BE2C (cell line): Measurements from ENCODE around the gene U2AF1.
"Not testable (repeated sequence)": the region's sequence is repeated elsewhere in the genome, so short reads cannot be mapped to it uniquely, and the experiment has no call there.

Experiments used
- DNase-seq: peaks from one replicate; pipeline ENCODE4 v3.0.0-alpha.2; 2020
- H3K27me3 ChIP-seq: fragments of 250-450 bp; sonication (Bioruptor Pico); 2 replicates; pipeline ENCODE4 v1.5.1; 2020; ENCODE audit warnings: mild to moderate bottlenecking
- H3K36me3 ChIP-seq: fragments of 250-450 bp; sonication (Bioruptor Pico); 2 replicates; pipeline ENCODE4 v1.5.1; 2020; ENCODE audit warnings: mild to moderate bottlenecking
- H3K4me1 ChIP-seq: fragments of 250-450 bp; sonication (Bioruptor Pico); 2 replicates; pipeline ENCODE4 v1.5.1; 2020
- H3K4me3 ChIP-seq: 2 replicates; pipeline ENCODE4 v1.5.1; 2011; ENCODE audit warnings: low read depth, low read length
- H3K9me3 ChIP-seq: fragments of 250-450 bp; sonication (Bioruptor Pico); 2 replicates; pipeline ENCODE4 v1.5.1; 2020

Gene U2AF1

DNA sequence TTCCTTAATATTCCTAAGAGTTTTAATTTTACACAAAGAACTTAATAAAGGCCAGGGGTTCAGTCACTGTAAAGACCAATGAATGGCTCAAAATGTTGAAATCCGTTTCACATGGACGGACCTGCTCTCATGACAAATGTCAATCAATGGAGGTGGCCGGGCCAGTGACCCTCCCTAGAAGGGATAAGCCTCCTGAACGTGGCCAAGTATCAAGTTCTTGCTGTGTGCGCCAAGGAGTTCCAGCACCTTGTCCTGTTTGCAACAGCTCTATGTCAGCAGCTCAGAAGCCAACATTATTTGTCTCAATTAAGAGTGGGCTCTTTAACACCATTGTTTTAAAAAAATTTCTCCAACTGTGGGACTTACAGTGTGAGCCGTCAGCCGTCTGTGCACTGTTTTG lies 6.4 kb downstream of the U2AF1 start:
- not testable (repeated sequence) for H3K27me3 ChIP-seq, DNase-seq, H3K9me3 ChIP-seq, H3K4me1 ChIP-seq, H3K4me3 ChIP-seq, H3K36me3 ChIP-seq

DNA sequence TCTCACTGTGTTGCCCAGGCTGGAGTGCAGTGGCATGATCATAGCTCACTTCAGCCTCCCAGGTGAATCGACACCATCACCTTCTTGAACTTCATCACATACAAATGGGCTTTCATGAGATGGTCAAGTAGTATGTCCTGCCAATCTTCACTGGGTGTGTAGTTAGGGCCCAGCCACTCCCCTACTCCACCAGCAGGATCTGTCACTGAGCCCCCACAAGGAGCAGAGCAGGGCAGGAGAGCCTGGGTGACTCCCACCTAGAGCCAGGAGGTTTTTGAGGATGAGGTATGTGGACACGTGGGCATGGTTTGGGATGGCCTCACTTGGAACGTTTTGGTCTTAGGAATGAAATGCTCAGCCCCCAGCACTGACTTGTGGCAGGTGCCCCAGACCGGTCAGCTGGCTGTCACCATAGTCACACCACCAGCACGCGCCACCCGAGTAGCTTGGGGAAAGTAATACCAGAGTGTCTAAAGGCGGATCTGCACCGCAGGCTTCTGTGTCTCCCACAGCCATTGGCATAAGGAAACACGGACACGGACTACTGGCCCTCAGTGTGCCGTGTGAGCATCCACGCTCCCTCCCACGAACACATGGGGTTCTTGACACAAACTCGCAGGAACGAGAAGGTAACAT lies 15.3 kb downstream of the U2AF1 start:
- not testable (repeated sequence) for H3K27me3 ChIP-seq, H3K36me3 ChIP-seq, DNase-seq, H3K4me3 ChIP-seq, H3K4me1 ChIP-seq, H3K9me3 ChIP-seq

DNA sequence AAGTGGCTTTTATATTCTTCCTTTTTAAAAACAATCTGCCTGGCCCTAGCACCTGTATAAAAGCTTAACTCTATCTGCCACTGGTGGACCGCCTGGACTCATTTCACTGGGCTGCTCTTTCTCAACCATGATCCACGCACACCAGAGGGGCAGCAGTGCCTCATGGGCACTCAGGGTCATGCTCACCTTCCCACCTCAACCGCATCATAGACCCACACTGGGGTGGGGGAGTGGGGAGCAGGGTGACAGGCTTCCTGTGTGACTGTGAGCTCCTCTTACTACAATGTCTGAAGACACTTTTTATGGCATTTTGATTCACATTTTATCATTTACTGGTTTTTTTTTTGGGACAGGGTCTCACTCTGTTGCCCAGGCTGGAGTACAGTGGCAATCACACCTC lies 16.4 kb downstream of the U2AF1 start:
- not testable (repeated sequence) for H3K4me1 ChIP-seq, DNase-seq, H3K4me3 ChIP-seq, H3K27me3 ChIP-seq, H3K36me3 ChIP-seq, H3K9me3 ChIP-seq

DNA sequence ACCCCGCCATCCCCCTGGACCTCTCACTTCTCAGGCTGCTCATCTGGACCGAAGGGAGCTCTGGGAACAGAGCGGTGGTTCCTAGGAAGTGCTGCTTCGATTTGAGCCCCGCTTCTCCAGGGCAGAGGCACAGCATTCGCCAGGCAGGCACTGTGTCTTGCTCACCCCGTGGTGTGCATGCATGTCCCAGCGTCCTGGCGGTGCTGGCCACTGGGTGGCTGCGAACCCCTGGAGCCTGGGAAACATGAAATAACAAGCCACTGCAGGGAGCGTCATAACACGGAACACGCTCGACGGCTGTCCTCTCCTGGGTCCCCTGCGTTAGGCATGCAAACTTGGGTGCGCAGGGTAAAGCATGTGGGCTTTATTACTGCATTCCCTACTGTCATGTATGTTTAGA lies 17.9 kb downstream of the U2AF1 start:
- not testable (repeated sequence) for H3K9me3 ChIP-seq, H3K36me3 ChIP-seq, H3K4me3 ChIP-seq, DNase-seq, H3K4me1 ChIP-seq, H3K27me3 ChIP-seq

DNA sequence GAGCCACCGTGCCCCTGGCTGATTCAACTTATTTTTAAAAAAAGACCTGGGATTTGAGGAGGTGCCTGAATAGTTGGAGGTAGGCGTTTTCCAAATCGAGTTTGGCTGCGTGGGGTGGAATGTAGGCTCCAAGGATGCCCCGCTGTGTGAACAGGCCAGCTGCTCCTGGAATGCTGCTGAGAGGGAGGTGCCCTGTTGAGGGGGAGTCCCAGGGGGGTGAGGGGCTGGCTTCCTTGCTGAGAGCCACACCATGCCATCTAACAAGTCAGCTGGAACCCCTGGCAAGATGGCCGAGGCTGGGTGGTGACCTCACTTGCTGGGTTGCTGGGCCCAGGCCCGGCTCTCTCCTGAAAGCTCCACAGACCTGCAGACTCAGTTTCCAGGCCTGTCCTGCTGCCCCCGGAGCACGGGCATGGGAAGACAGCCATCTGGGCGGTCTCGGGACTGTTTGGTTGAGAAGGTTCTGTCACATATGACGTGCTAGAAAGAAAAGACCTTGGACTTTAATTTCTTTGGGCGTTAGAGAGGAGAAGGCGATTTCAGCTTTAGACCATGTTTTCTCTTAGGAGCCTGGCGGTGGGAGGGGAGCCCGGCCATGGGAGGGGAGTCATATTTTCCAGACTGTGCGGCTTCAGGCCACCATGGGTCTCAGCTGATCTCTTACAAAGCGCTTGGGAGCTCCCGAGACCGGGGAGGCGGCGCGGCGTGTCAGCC lies 24.6 kb downstream of the U2AF1 start:
- not testable (repeated sequence) for DNase-seq, H3K4me3 ChIP-seq, H3K9me3 ChIP-seq, H3K27me3 ChIP-seq, H3K36me3 ChIP-seq, H3K4me1 ChIP-seq

DNA sequence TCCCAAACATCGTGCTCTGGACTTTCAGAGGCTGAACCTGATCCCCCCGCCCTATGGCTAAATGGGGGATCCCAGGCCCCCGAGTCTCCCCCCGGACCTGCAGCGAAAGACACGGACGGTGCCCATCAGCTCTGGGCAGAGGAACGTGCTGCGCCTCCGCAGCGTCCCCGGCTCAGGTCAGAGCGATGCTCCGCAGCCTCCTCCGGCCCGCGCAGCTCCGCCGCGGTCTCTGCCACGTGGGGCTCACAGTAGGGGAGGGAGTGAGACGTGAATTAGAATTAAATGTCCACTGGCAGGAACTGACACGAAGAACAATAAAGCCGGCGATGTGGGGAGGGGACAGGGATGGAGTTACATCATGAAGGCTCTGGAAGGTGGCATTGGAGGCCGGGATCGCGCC lies 30.7 kb downstream of the U2AF1 start:
- not testable (repeated sequence) for DNase-seq, H3K36me3 ChIP-seq, H3K4me1 ChIP-seq, H3K27me3 ChIP-seq, H3K9me3 ChIP-seq, H3K4me3 ChIP-seq

DNA sequence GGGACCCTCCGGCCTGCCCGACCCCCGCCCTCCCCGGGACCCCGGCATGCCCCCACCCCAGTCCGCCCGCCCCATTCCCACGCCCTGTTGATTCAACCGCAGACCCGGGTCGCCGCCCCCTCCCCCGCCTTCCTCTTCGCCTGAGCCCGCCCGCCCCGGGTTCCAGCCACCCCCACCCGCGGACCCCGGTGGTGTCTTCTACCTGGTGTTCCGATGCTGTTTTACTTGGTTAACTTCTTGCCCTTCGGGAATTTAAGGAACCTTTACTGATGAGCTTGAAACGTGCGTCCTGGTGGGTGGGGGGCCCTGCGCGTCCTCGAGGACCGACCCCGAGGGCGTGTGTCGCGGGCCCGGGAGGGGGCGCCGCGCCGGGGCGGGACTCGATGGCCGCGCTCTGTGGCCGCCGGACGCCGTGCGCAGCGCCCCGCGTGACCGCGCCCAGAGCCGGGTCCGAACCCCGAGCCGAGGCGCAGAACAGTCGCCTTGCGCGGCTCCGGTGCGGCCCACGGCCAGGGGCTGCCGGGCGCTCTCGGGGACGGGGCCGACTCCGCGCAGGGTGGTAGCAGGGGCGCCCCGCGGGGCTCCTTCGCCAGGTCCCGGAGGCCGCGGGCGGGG lies 31.2 kb downstream of the U2AF1 start:
- not testable (repeated sequence) for DNase-seq, H3K27me3 ChIP-seq, H3K9me3 ChIP-seq, H3K4me1 ChIP-seq, H3K36me3 ChIP-seq, H3K4me3 ChIP-seq

DNA sequence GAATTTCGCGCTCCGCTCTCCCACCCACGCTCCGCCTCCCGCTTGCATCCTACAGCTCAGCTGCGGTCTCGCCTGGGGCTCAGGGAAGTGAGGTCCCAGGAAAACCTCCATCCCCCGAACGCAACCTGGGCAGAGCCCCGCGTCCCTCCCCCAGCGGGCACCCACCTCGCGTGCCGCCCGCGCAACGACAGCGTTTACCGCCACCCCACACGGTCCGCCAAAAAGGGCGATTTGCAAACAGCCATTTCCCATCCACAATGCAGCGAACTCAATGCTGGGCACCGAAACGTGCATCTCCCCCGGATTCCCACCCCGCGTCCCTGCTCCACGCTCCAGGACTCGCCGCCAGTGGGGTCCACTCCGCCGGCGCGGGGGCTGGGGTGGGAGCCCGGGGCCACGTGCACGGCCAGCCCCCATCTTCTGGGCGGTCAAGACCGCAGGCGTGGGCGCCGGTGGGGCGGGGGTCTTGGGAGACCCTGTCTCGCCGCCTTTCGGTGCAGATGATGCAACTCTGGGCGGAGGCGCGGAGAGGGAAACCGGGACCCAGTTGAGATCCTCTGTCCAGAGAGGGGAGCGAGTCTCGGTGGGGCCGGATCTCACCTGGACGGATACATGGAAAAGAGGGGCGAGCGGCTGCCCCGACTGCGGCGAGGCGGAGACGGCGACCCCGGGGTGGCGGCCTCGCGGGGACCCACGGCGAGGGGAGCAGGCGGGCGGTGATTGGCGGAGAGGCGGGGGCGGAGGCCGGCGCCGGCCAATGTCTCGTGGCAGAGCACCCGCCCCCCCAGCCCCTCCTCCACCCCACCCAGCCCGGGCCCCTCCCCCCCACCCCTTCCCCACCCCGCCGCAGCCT lies 32.0 kb downstream of the U2AF1 start, which contains the start of gene CBS:
TSS of gene CBS (minus strand) at position 666 of the 853 bp plus-strand sequence. CDS start 3,642 bp downstream, outside the sequence.
- not testable (repeated sequence) for H3K36me3 ChIP-seq, H3K27me3 ChIP-seq, H3K9me3 ChIP-seq, H3K4me1 ChIP-seq, DNase-seq, H3K4me3 ChIP-seq

DNA sequence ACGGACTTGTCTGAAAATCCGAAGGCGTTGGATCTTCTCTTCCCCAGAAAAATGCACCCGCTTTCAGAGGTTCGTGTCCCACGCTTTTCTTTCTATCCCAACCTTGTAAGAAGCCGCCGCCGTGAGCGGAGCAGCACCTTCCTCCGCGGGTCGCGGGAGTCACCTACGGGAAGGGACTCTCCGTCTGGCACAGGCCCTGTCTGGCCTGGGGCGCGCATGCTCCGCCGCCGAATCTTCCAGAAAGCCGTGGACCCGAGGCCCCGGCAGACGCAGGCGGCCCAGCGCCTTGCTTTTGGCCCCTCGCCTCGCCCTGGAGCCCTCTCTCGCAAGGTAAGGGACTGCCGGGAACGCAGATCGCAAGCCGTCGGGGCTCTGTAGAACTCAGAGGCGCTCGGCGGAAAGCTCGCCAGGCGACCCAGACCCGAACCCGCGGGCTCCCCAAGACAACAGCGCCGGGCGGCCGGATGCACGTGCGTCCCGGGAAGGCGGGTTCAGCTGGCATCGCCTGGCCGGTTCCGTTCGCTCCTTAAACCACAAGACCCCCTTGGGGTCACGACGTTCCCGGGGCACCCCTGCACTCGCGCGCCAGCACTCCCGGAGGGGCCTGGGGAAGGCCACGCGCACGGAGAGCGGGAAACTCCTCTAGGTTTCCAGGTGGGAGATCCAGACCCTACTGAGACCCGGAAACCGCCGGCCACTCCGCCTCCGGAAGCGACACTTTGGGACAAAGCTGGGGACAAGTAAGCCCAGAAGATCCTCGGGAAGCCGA lies 32.8 kb downstream of the U2AF1 start:
- not testable (repeated sequence) for H3K36me3 ChIP-seq, DNase-seq, H3K4me1 ChIP-seq, H3K4me3 ChIP-seq, H3K9me3 ChIP-seq, H3K27me3 ChIP-seq

DNA sequence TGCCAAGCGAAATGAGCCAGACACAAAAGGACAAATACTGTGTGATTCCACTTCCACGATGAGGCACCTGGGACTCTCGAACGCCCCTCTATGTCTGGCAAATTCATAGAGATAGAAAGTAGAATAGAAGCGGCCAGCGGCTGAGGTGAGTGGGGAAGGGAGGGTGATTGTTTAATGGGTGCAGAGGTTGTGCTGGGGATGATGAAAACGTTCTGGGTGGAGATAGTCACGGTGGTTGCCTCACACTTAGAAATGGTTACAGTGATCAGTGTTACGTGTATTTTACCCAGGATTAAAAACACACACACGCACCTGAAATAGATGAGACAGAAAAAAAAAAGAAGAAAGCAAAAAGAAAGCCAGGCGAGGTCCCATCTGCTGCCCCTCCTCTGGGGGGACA lies 34.6 kb downstream of the U2AF1 start:
- H3K4me1 ChIP-seq, H3K4me3 ChIP-seq, H3K9me3 ChIP-seq, DNase-seq, H3K36me3 ChIP-seq, H3K27me3 ChIP-seq: not testable (repeated sequence)

DNA sequence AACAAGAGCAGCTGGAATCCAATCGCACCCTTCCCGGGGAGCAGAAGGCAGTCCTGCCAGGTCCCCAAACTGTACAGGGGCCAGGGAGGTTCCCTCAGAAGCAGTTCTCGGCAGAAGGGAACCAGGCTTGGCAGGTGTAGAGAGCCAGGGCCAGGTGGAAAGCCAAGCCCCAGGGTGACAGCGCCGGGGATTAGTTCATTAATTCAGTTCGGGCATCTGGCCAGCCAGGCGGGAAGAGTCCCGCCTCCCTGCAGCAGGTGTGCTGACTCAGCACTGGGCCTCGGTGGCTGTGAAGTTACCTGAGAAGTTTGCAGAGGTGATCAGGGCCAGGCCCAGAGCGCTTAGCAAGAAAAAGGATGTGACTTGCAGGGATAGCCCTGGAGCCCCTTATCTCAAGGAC lies 37.7 kb downstream of the U2AF1 start:
- not testable (repeated sequence) for H3K27me3 ChIP-seq, H3K4me3 ChIP-seq, H3K36me3 ChIP-seq, H3K9me3 ChIP-seq, DNase-seq, H3K4me1 ChIP-seq

DNA sequence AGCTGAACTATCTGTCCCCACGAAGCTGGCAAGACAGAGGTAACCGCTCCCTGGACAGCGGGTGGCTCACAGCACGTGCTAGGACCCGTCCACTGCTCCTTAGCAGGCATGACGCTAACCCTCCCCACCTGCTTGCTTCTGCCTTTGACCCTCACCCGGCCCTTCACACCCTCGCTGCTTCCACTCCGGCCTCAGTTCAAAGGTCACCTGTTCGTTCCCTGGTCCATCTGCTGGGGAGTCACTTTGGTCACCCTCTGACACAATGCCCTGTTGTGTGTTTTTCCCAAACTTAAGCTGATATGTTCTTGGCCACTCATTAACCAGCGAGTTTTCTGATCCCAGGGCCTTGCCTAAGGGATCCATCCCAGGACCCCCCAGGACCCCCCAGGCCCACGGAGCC lies 39.3 kb downstream of the U2AF1 start:
- not testable (repeated sequence) for DNase-seq, H3K36me3 ChIP-seq, H3K4me1 ChIP-seq, H3K27me3 ChIP-seq, H3K9me3 ChIP-seq, H3K4me3 ChIP-seq

DNA sequence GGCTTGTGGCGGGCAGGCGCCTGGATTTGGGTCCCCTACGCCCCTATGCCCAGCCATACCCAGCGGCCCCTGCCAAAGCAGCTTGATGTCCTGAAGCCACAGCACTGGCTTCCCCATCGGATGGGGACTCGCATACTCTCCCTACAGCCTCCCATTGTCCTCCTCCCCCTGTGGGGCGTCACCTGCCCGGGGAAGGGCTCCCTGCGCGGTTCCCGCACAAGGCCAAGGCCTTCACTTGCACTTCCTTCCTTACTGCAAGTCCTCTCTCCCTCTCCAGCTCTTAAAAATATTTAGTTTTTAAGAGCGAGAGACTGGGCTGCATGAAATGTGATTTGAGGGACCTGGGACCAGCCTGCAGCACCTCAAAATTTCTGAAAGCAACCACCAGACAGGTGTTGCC lies 40.7 kb downstream of the U2AF1 start:
- H3K4me3 ChIP-seq, H3K27me3 ChIP-seq, H3K4me1 ChIP-seq, DNase-seq, H3K9me3 ChIP-seq, H3K36me3 ChIP-seq: not testable (repeated sequence)

DNA sequence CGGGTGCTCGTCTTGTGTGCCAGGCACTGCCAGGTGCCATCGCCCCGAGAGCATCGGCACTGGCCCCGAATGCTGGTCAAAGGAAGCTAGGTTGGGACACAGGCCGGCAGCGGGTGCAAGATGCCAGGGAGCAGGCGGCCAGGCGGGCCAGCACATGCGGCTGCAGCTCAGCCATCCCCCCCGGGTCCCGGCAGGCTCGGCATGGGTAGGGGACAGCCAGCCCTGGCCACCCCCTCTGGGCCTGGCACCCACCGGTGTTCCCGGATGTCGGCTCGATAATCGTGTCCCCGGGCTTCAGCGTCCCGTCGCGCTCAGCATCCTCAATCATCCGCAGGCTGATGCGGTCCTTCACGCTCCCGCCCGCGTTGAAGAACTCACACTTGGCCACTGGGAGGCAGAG lies 41.4 kb downstream of the U2AF1 start:
- H3K4me1 ChIP-seq, DNase-seq, H3K27me3 ChIP-seq, H3K4me3 ChIP-seq, H3K36me3 ChIP-seq, H3K9me3 ChIP-seq: not testable (repeated sequence)

DNA sequence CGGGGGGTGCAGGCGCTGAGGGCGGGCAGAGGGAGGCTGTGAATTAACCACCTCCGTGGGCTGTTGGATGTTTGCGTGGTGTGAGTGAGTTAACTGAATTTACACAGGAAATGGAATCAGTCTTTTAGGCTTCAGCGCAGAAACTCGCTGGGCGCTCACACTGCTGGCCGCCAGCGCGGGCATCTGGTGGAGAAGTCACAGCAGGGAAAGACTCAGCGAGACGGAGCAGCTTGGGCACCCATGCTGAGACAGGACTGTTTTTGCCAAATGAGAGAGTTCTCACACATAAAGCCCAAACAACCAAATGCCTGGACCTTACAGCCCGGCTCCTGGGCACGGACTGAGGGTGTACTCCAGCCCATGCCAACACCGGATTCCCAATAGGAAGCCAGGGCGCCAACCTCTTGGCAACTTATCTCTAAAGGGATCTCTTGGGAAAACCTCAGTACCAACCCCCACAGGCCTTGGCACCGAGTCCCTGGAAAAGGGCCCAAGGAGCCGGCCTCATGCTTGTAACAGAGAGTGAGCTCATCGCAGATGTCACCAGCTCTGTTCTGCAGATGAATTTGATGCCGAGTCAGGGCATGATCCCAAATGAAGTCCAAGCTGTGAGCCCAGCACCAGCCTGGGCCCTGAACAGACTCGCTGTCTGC lies 43.0 kb downstream of the U2AF1 start:
- H3K9me3 ChIP-seq, H3K36me3 ChIP-seq, H3K4me3 ChIP-seq, H3K27me3 ChIP-seq, H3K4me1 ChIP-seq, DNase-seq: not testable (repeated sequence)
